HG02943 (cell line): ENCODE results near the gene ZCRB1.
"Not testable (repeated sequence)": the region's sequence is repeated elsewhere in the genome, so short reads cannot be mapped to it uniquely, and the experiment has no call there.

Experiments used
- ATAC-seq: cut with Tn5 transposase; IDR thresholded peaks from one replicate; pipeline ENCODE4 v1.9.1; 2021; ENCODE audit warnings: mild to moderate bottlenecking, low read depth, moderate library complexity; ENCODE audit not compliant: unreplicated experiment

The ZCRB1 gene, protein sequence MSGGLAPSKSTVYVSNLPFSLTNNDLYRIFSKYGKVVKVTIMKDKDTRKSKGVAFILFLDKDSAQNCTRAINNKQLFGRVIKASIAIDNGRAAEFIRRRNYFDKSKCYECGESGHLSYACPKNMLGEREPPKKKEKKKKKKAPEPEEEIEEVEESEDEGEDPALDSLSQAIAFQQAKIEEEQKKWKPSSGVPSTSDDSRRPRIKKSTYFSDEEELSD

DNA sequence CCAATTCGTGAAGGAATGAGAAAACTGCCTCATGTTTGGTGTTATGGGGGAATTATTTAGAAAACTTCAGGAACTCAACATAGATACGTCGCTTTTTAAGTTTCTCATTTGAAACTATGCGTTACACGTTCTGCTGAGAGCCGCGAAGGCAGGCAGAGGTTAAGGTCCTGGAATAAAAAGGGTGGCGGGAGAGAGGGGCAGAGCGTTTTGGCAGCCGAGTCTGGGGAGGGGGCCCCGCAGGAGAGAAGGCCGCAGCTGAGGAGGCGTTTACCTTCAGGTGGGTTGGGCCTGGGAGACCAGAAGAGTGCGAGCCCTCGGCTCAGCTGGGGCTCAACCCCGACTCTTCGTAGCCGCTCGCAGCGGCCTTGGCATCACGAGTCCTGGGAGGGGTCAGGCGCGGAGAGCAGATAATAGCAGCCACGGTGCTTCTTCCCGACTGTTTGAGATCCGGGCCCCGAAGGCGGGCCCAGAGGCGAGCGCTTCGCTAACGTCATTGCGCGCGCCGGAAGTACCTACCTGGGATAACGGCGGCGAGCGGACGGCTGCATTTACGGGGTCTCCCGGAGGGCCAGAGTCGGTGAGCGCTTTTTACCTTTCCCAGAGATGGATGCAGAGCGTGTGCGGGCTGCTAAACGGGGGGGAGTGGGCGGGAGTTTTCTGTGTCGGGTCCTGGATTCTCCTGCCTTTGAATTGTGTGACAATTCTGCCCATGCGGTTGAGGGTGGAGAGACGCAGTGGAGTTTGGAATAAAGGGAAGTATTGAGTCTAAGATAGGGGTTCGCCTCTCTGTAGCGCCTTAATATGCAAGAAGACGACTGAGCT is at the start of gene ZCRB1, which contains the start of gene PPHLN1:
Gene ZCRB1 (minus strand): TSS at position 442 of the 822 bp plus-strand sequence. CDS start 1,992 bp downstream, outside the sequence.
Gene PPHLN1 (plus strand): TSS at position 515 of the 822 bp plus-strand sequence. CDS start 9,736 bp downstream, outside the sequence.
- peak; percentile 87 for ATAC-seq

DNA sequence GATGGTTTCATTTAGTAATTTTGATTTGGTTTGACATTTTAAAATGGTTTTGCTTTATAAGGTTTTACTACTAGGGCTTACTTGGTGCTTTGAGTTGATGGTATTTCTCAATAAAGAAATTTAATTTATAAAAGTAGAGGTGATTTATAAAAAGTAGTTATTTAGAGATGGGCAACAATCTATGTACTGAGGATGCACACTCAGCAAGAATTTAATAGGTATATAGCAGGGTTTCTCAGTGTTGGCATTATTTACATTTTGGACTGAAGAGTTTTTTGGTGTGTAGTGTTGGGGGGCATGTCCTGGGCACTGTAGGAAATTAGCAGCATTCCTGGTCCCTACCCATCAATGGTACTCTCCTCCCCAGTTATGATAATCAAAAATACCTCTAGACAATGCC is 47.8 kb upstream of the ZCRB1 start:
- no peak for ATAC-seq

DNA sequence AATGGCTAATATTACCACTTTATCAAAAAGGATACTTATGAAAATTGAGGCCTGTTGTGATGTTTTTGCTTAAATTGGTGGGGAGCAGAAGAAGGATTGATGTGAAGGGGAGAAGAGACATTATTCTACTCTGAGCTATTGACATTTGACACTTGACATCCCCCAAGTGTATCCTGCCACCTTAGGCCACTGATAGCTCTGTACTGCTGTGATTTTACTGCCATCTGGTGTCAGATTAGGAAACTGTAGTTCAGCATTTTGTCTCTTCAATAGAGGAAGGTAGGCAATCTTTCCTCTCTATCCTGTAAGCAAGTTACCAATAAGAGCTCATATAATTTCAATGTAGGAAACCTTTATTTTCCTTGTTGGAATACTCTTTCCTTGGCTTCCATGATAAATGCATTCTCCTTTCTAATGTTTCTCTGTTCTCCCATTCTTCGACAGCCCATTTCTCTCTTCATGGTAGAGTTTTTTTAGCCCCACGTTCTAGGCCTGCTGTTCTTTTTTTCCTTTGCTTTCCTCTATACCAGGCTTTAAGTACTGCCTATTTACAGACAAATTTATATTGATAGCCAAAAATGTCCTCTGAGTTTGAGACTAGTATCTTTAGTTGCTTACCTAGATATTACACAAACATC is 46.4 kb upstream of the ZCRB1 start:
- peak; percentile 70 for ATAC-seq

DNA sequence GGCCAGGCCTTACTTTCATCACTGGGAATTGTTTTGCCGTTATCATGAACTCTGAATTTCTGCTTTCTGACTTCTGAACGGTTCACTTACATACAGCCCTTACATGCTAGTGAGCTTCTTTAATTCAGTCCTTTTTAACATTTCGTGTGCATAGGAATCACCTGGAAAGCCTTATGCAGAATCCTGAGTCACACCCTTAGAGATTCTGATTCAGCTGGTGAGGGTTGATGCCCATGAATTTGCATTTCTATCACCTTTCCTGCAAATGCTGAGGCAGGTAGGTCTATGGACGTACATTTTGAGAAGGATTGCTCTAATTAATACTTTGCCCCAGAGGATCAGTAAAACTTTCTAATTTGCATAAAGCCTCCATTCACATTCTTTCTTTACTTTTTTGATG is 44.1 kb upstream of the ZCRB1 start:
- no peak for ATAC-seq

DNA sequence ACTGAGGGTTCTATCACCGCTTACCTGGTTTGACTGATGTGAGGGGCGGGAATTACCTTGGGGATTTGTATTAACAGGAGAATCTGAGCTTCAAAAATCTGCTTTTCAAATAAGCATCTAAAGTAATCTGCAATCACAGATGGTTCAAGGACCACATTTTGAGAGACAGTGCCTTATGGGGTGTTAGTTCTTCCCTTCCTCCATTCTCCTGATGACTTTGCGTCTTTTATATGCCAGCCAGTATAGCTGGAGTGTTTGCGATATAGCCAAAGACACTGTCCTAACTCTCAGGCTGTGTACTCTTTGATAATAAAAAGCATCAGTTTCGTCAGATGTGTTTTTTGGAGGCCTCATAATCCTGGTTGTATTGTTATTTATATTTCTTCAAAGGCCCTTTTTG is 39.6 kb upstream of the ZCRB1 start:
- no peak for ATAC-seq

DNA sequence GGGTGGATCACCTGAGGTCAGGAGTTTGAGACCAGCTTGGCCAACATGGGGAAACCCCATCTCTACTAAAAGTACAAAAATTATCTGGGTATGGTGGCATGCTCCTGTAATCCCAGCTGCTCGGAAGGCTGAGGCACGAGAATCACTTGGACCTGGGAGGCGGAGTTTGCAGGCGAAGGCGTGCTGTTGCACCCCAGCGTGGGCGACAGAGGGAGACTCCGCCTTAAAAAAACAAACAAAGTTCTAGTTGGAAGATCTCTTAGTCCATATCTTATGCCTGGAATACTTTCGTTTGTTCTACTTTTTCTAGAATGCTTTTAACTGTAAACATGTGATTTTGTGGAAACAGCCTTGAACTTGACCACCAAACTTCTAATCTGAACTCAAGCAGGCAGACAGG is 38.8 kb upstream of the ZCRB1 start:
- ATAC-seq = no peak

DNA sequence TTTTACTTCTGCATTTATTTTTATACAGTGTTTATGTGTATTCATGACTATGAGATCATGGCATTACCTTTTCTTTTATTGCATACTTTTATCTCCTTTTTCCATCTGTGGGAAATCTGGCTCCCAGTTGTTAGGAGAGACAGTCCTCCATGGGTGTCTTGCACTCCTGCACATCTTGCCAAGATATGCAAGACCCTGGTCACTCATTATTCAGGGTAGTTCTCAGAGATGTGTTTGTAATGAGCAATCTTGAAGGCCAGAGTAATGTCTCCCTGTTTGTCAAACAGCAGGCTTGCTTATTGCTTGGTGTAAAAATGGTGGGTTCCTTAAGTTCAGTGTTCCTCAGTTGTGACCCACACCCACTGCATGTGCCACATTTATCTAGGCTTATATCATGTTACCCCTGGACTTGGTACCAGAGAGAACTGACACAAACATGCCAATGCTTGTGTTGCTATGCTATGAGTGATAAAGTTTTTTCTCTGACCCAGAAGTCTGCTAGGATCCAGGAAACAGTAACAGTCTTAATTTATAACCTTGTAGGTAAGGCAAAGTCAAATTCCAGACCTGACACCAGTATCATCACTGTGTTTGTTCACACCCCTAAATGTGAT is 36.9 kb upstream of the ZCRB1 start:
- no peak for ATAC-seq

DNA sequence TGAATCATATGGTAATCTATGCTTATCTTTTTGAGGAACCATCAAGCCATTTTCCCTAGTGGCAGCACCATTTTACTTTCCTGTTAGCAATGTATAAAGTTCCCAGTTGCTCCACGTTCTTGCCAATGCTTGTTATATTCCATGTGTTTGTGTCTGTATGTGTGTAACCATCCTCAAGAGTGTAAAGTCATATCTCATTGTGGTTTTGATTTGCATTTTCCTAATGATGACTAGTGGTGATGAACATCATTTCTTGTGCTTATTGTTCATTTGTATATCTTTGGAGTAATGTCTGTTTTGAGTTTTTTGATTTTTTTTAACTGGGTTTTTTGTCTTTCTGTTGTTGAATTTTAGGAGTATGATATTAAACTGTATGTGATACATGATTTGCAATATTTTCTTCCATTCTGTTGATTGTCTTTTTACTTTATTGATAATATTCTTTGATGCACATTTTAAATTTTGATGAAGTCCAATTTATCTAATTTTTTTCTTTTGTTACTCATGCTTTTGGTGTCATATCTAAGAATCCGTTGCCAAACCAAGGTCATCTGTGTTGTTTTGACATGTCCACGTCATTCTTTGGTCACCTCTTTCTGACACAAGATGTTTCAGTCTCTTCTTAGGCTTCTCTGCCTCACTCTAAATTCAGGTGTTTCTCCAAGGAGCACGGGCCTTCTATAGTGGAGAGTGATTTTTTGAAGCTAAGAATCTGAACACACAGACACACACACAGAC is 36.2 kb upstream of the ZCRB1 start:
- no peak for ATAC-seq

DNA sequence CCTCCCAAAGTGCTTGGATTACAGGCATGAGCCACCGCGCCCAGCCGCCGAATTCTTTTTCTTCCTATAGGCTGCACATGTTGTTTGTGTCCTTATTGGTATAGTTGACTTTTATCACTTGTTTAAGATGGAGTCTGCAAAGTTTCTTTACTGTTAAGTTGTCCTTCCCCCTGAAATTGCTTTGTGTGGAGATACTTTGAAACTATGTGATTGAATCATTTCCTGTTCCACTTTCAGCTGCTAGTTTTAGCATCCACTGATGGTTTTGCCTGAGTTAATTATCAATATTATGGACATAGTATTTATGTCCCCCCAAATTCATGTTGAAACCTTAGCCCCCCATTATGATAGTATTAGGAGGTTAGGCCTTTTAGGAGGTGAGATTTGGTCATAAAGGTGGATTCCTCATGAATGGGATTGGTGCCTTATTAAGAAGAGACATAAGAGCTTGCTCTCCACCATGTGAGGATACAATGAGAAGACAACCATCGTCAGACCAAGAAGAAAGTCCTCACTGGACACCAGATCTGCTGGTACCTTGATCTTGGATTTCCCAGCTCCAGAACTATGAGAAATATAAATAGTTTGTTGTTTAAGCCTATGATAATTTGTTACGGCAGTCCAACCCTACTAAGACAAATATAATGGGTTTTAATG is 35.0 kb upstream of the ZCRB1 start:
- peak; percentile 78 for ATAC-seq

DNA sequence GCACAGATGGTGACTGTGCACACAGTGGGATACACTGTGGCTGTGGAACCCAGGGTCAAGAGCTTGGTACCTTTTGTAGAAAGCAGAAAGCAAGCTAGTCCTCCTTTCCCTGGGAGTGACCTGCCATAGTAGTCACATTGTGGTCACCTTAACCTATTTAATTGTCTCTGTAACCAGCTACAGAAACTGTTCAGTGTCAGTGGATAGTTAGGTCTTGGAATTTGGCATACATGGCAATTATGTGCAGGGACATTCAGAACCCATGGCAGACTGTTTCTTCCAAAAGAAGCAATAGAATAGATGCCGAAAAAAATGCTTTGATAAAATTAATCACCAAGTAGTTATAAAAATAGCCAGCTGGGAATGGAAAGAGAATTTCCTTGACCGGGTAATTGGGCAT is 30.4 kb upstream of the ZCRB1 start:
- no peak for ATAC-seq

DNA sequence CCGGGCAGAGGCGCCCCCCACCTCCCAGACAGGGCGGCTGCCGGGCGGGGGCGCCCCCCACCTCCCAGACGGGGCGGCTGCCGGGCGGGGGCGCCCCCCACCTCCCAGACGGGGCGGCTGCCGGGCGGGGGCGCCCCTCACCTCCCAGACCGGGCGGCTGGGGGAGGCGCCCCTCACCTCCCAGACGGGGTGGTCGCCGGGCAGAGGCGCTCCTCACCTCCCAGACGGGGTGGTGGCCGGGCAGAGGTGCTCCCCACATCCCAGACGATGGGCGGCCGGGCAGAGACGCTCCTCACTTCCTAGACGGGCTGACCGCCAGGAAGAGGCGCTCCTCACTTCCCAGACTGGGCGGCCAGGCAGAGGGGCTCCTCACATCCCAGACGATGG is 24.1 kb upstream of the ZCRB1 start:
- not testable (repeated sequence) for ATAC-seq

DNA sequence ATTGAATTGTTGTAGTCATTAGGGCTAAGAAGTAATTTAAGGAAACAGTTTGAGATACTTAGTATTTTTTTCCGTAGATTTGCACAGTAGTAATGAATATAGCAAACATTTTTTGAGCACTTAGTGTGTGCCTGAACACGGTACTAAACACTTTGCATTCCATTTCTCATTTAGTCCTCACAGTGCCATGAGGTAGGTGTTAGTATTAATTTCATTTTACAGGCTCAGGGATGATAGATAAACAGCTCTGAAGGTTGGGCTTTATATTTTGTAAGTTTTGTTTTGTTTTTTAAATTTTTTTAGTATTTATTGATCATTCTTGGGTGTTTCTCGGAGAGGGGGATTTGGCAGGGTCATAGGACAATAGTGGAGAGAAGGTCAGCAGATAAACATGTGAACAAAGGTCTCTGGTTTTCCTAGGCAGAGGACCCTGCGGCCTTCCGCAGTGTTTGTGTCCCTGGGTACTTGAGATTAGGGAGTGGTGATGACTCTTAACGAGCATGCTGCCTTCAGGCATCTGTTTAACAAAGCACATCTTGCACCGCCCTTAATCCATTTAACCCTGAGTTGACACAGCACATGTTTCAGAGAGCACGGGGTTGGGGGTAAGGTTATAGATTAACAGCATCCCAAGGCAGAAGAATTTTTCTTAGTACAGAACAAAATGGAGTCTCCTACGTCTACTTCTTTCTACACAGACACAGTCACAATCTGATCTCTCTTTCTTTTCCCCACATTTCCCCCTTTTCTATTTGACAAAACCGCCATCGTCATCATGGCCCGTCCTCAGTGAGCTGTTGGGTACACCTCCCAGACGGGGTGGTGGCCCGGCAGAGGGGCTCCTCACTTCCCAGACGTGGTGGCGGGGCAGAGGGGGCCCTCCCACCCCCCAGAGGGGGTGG is 23.5 kb upstream of the ZCRB1 start:
- not testable (repeated sequence) for ATAC-seq

DNA sequence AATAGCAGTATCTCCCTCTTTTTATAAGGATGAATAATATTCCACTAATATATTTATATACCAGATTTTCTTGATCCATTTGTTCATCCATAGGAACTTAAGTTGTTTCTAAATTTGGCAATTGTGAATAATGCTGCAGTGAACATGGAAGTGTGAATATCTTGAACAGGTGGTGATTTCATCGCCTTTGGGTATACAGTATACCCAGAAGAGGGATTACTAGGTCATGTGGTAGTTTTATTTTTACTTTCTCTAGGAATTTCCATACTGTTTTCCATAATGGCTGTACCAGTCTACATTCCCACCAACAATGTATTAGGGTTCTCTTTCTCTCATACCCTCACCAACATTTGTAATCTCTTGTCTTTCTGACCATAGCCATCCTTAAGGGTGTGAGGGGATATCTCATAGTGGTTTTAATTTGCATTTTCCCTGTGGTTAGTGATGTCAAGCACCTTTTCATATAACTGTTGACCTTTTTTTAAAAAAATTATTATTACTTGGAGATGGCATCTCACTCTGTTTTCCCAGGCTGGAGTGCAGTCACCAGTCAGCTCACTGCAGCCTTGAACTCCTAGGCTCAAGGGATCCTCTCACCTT is 20.6 kb upstream of the ZCRB1 start:
- no peak for ATAC-seq

DNA sequence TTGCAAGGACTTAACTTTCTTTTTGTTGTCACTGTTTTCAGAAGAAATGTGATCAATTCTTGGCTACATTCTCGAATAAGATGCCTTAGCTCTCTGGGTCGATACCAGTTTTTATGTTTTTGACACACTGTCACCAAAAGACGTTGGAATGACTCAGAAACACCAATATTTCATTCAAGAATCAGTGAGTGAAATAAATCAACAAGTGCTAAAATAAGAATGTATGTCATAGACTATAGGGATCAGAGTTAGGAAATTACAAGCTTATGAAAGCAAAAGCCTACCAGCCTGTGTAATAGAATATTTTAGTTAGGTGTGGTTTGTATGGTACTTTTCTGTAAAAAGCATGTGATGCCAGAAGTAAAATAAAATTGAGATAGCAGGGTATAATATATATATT is 17.8 kb upstream of the ZCRB1 start:
- ATAC-seq = no peak

DNA sequence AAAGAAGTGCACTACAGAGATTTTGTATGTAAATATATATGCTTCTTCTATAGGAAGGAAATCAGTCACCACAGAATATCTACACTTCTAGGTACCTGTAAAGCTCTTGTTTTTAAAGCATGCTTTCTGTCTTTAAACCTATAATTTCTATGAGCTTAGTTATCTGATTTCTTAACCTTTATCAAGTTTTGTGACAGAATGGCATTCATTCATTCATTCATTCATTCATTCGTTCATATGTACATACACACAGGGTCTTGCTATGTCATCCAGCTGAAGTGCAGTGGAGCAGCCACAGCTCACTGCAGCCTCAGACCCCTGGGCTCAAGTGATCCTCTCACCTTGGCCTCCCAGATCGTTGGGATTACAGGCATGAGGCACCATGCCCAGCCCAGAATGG is 16.1 kb upstream of the ZCRB1 start:
- ATAC-seq = no peak

DNA sequence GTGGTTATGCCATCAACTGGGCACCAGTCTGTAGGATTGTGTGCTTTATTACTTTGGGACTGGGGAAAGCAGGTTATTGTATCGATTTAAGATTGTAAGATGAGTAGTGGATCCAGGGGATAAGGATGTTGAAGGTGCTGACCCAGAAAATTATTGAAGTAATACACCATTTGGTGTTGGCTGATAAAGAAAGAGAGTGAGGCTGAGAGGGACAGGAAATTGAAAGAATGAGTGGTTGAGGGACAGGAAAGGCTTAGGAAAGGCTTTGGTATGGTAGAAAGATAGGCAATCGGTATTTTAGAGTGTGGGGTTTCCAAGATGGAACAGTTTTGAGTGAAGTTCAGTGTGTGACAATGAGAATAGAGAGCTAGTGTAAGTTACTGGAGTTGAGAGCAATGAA is 12.4 kb upstream of the ZCRB1 start:
- ATAC-seq = no peak

DNA sequence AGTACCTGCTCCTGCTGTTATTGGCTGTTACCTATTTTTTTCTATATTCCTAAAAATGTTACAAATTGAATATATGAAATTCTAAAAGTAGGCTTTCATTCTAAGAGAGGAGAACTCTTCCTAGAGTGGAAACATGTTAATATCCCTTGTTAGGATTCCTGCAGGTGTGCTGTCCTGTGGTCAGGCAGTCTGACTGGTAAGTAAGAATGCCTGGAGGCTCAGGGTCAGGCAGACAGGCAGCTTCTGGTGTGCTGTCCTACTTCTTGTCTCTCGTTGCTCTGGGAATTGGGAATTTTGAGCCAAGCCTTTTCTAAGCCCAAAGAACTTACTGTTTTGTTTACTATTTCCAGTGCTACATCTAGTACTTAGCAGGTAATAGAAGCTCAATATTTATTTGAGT is 10.4 kb upstream of the ZCRB1 start:
- ATAC-seq = no peak
